Measurements from ENCODE around the gene RNF8. TPM values are rescaled to one million over a fixed set of nuclear protein-coding genes. Genes with fewer than 3 reads are reported as not detected.

The RNF8 gene
- total and polyA plus RNA-seq, 2 of the 4 experiments (the other 2 are of a cell fraction), result 16.5 to 17.9 TPM

DNA sequence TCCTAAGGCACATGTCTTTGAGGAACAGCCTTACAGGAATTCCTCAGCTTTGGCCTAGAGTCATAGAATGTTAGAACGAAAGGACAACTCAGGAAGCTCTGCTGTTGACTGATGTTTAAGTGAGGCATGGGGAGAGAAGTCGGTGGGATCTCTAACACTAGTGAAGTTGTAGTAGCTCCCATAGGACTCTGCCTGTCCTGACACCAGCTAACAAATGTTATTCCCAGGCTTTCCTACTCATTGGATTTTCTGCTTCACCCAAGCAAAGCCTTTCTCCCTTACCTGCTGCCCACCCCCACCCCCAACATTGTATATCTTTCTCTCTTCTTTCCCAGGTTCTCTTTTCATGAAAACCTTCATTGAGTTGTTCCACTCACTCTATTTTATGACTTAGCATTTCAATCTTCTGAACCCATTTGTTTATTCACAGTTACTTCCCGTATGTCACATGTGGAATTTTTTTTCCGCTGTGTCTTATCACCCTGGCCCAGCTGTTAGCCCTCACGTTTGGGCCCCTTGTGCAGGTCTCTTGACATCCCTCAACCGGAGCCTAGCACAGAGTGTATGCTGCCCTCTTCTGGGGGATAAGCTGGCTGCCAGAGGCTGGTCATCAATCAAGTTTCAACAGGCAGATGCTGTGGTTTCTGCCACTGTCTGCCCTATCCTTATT is 39.2 kb upstream of the RNF8 start:
- TF ChIP-seq, protein P1, sequence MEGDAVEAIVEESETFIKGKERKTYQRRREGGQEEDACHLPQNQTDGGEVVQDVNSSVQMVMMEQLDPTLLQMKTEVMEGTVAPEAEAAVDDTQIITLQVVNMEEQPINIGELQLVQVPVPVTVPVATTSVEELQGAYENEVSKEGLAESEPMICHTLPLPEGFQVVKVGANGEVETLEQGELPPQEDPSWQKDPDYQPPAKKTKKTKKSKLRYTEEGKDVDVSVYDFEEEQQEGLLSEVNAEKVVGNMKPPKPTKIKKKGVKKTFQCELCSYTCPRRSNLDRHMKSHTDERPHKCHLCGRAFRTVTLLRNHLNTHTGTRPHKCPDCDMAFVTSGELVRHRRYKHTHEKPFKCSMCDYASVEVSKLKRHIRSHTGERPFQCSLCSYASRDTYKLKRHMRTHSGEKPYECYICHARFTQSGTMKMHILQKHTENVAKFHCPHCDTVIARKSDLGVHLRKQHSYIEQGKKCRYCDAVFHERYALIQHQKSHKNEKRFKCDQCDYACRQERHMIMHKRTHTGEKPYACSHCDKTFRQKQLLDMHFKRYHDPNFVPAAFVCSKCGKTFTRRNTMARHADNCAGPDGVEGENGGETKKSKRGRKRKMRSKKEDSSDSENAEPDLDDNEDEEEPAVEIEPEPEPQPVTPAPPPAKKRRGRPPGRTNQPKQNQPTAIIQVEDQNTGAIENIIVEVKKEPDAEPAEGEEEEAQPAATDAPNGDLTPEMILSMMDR (conservative IDR thresholded peaks at IDR 0.05; ENCODE audit: low read depth, low read length), result peak; percentile 52
- TF ChIP-seq RAD21 (IDR thresholded peaks at IDR 0.05; ENCODE audit: low read length), result peak; percentile 42
- TF ChIP-seq POLR2A (IDR thresholded peaks at IDR 0.05; ENCODE audit: low read depth, low read length), result no peak
- TF ChIP-seq SMC3 (IDR thresholded peaks at IDR 0.05; ENCODE audit: low read depth, low read length), result 0 out of 2 replicates have a peak, but pooled peaks have one; percentile 16
- peak; percentile 42 for TF ChIP-seq BHLHE40 (IDR thresholded peaks at IDR 0.05; ENCODE audit: low read depth, low read length)
- H2AK5ac ChIP-seq (ENCODE audit: low read depth, low read length), result 0 out of 2 replicates have a peak overlapping the region, but pooled peaks have one; percentile 48
- in situ Hi-C loops (cut with MboI; ENCODE audit: low sequenced_read_pairs), result no loop called here

More for the DNA sequence above, 39.2 kb upstream of the RNF8 start:
- H3K4me3 ChIP-seq (ENCODE audit: insufficient read depth, low read depth, low read length), result no peak overlapping the region
- WGBS, 2 experiments (ENCODE audit: extremely low coverage in 2 of 2, insufficient read length in 1 of 2), result 0% methylated on average over 1 of the region's 6 CpGs; no CpG with 5 or more reads in 1 of the 2 experiments
- H2BK20ac ChIP-seq (ENCODE audit: low read depth, low read length), result peak overlapping the region; percentile 63; the same call in 1 of the 2 replicates
- intact Hi-C loops (cut with micrococcal nuclease) (no loop called here), dilution Hi-C loops (cut with HindIII; ENCODE audit: low sequenced_read_pairs, unreplicated experiment) (no loop called here)
- H3K56ac ChIP-seq (ENCODE audit: extremely low read depth, insufficient read depth, low read length), result no peak overlapping the region
- ATAC-seq (ENCODE audit: low read depth) (peak; percentile 36), DNase-seq (peak; percentile 66)
- H3K4ac ChIP-seq (ENCODE audit: low read depth, low read length), result peak overlapping the region; percentile 27; the same call in 1 of the 2 replicates
- H2BK120ac ChIP-seq (ENCODE audit: low read depth, low read length), result 0 out of 2 replicates have a peak overlapping the region, but pooled peaks have one; percentile 22
- no peaks in the 10 kb centered on the region for H3K9me3 ChIP-seq (ENCODE audit: control insufficient read depth, insufficient read depth, low read length)
- peak overlapping the region; percentile 48; the same call in 1 of the 3 replicates for H2BK15ac ChIP-seq (ENCODE audit: low read depth, low read length)
- no TSS peak for BruUV-seq (replicated peaks)
- H3K27ac ChIP-seq (ENCODE audit: insufficient read depth, low read length), result no peak overlapping the region
- H4K5ac ChIP-seq (ENCODE audit: low read depth, low read length), result no peak overlapping the region
- H3K4me1 ChIP-seq (ENCODE audit: control insufficient read depth, insufficient read depth, low read length), result peaks cover 11% of the 10 kb centered on the region
- POLR2A ChIA-PET (ENCODE audit: unreplicated experiment), result no interaction called here
- H3K14ac ChIP-seq (replicated peaks; ENCODE audit: low read depth, low read length), result no peak overlapping the region
- H2BK5ac ChIP-seq (ENCODE audit: low read depth, low read length, poor library complexity, severe bottlenecking), result no peak overlapping the region
- H4K91ac ChIP-seq (ENCODE audit: insufficient read depth, low read depth, low read length), result no peak overlapping the region
- no peak overlapping the region for H4K8ac ChIP-seq (ENCODE audit: low read depth in 2 of 2, low read length in 2 of 2)
- H3K36me3 ChIP-seq (ENCODE audit: control insufficient read depth, insufficient read depth, low read length), result peaks cover 53% of the 10 kb centered on the region
- no peak overlapping the region for H3K23ac ChIP-seq (ENCODE audit: low read depth, low read length)
- no peaks in the 10 kb centered on the region for H3K27me3 ChIP-seq (ENCODE audit: control insufficient read depth, insufficient read depth, low read length)
- no peak overlapping the region for H2AK9ac ChIP-seq (replicated peaks; ENCODE audit: low read depth, low read length, poor library complexity)
- peaks cover 23% of the 10 kb centered on the region for H3K9me1 ChIP-seq (ENCODE audit: insufficient read depth, low read length)
- CTCF ChIA-PET, result interaction anchor here (1.5 kb wide), 3 partner anchors 9 to 104 kb away, joined by 3 to 6 read pairs (median 4); no protein-coding TSS in a partner anchor
- H4K20me1 ChIP-seq (ENCODE audit: insufficient read depth, low read length), result peaks cover 9% of the 10 kb centered on the region; the same call in 1 of the 2 replicates
- peaks cover 0 to 7% of the 10 kb centered on the region in 2 experiments; a peak in 2 of 4 replicates for H3K79me1 ChIP-seq (ENCODE audit: low read depth in 1 of 2, low read length in 2 of 2)
- H3K9ac ChIP-seq (ENCODE audit: low read depth, low read length), result no peak overlapping the region
- H3K18ac ChIP-seq (ENCODE audit: low read depth, low read length), result no peak overlapping the region
- H3K4me2 ChIP-seq (ENCODE audit: low read depth, low read length), result no peak overlapping the region
- no peak overlapping the region for H2AFZ ChIP-seq (replicated peaks; ENCODE audit: low read length, poor library complexity)

Measured in IMR-90 (cell line).